GM12874 (cell line): ENCODE data around the gene MYDGF.

Experiments
- TF ChIP-seq, protein P1 (sequence below): IDR thresholded peaks from 2 replicates; pipeline ENCODE4 v1.5.1; 2011; ENCODE audit warnings: low read depth, mild to moderate bottlenecking, control low read depth, low read length, moderate library complexity; ENCODE audit not compliant: insufficient read depth

MYDGF gene

GRCh38 chr19:4645718-4646117, 24.4 kb downstream of the MYDGF start:
- TF ChIP-seq, protein P1, sequence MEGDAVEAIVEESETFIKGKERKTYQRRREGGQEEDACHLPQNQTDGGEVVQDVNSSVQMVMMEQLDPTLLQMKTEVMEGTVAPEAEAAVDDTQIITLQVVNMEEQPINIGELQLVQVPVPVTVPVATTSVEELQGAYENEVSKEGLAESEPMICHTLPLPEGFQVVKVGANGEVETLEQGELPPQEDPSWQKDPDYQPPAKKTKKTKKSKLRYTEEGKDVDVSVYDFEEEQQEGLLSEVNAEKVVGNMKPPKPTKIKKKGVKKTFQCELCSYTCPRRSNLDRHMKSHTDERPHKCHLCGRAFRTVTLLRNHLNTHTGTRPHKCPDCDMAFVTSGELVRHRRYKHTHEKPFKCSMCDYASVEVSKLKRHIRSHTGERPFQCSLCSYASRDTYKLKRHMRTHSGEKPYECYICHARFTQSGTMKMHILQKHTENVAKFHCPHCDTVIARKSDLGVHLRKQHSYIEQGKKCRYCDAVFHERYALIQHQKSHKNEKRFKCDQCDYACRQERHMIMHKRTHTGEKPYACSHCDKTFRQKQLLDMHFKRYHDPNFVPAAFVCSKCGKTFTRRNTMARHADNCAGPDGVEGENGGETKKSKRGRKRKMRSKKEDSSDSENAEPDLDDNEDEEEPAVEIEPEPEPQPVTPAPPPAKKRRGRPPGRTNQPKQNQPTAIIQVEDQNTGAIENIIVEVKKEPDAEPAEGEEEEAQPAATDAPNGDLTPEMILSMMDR: no peak

- TF ChIP-seq, protein P1: no peak
Observed at GRCh38 chr19:4642625-4643024, 27.5 kb downstream of the MYDGF start.

GRCh38 chr19:4641132-4641531, 29.0 kb downstream of the MYDGF start:
- TF ChIP-seq, protein P1: no peak

GRCh38 chr19:4640247-4641000, 29.7 kb downstream of the MYDGF start:
- TF ChIP-seq, protein P1: no peak

DNA sequence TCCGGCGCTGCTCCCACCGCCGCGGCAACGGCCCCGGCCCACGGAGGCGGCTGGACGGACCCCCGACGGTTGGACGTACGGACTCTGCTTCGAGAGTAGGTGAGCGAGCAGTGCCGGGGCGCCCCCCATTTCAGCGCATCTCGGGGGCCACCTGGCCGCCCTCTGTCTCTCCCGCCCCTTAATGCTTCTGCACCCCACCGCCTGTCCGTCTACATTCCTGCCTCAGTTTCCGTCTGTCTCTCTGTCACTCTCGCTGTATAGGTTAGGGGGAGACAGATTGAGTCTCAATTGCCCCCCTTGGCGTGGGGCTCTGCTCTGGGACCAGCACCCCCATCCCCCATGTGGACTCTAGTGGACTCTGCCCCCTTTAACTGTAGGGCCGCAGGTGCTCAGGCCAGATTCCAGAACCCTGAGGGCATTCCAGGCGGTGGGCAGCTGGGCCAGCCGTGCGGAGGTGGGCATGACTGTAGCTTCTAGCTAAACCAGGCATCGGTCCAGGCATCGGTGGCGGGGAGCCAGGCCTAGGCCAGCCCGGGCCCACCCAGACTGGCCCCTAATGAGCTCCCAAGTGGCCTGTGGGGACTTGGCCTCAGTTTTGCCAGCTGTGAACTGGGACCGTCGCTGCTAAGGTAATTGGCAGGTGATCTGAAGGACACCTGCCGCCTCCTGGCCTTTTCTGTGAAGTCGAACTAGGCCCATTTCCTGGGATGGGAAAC, 30.5 kb downstream of the MYDGF start:
- TF ChIP-seq, protein P1: no peak

GRCh38 chr19:4638828-4639530, 31.2 kb downstream of the MYDGF start, which contains the start of gene TNFAIP8L1:
TSS of gene TNFAIP8L1 (plus strand) at chr19:4639516. CDS start at chr19:4651870, 12,354 bp downstream.
- TF ChIP-seq, protein P1: no peak

DNA sequence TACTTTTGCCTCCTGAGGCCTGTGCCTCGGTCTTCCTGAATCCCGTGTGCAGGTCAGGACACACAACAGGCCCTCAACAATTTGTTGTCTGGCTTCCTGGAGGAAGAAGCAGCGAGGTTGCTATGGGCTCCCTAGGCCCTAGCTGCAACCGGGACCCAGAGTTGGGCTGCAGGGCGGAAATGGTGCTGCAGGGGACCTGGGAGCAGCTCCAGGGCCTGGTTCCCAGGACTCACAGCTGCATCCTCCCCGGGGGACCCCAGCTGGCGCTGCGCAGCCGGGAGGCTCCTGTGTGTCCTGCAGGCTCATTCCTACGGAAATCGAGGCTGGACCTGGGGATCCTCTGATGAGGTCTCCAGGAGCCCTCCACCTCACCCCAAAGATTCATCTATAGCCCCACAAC, 31.8 kb downstream of the MYDGF start:
- TF ChIP-seq, protein P1: no peak
